C4-2B (cell line): ENCODE measurements around the gene ZFAND6.

Source experiments
- ZFX ChIP-seq: fragments of 450-650 bp; IDR thresholded peaks from 2 replicates; pipeline ENCODE4 v1.6.1; 2017
- TF ChIP-seq, protein P1 (sequence below): fragments of 450-650 bp; conservative IDR thresholded peaks from 2 replicates; pipeline ENCODE4 v1.5.1; 2017; ENCODE audit warnings: mild to moderate bottlenecking

DNA sequence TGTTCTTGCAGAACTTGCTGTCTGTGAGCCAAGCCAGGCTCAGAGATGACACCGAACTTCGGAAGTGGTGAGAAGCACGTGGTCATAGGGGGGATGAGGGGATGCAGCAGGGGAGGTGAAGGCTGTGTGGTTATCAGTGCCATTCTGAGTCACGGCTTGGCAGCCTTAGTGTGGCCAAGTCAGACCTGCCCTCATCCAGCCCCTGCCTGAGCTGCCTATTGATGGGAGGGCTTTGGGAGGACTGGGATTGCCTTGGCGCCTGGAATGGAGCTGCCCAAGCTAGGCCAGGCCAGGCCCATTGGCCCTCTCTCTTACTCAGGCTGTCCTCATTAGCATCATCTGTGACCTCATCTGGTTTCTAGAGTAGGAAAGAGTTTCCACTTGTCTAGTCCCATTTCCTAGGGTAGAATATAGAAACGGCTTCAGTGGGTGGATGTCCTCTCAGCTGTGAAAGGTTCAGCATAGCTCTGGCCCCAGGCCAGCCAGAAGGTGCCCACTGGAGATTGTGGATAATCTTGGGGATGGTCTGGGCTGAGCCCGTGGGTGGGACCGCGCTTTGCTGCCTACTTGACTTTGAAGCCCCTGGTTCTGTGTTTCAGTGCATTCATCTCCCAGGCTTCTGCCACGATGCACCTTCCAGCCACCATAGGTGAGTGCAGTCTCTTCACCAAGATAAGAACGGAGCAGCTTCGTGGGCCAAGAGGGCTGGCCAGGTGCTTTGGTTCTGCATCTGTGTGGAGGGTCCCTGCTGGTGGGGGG is 100.5 kb downstream of the ZFAND6 start:
- TF ChIP-seq, protein P1, sequence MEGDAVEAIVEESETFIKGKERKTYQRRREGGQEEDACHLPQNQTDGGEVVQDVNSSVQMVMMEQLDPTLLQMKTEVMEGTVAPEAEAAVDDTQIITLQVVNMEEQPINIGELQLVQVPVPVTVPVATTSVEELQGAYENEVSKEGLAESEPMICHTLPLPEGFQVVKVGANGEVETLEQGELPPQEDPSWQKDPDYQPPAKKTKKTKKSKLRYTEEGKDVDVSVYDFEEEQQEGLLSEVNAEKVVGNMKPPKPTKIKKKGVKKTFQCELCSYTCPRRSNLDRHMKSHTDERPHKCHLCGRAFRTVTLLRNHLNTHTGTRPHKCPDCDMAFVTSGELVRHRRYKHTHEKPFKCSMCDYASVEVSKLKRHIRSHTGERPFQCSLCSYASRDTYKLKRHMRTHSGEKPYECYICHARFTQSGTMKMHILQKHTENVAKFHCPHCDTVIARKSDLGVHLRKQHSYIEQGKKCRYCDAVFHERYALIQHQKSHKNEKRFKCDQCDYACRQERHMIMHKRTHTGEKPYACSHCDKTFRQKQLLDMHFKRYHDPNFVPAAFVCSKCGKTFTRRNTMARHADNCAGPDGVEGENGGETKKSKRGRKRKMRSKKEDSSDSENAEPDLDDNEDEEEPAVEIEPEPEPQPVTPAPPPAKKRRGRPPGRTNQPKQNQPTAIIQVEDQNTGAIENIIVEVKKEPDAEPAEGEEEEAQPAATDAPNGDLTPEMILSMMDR: no peak
- no peak for TF ChIP-seq ZFX
